HG03025 (cell line): ENCODE measurements around the gene TRAPPC10.

Experiments
- ATAC-seq: cut with Tn5 transposase; IDR thresholded peaks from one replicate; pipeline ENCODE4 v1.9.1; 2021; ENCODE audit warnings: mild to moderate bottlenecking, moderate library complexity; ENCODE audit not compliant: unreplicated experiment, low FRiP score

TRAPPC10 gene

DNA sequence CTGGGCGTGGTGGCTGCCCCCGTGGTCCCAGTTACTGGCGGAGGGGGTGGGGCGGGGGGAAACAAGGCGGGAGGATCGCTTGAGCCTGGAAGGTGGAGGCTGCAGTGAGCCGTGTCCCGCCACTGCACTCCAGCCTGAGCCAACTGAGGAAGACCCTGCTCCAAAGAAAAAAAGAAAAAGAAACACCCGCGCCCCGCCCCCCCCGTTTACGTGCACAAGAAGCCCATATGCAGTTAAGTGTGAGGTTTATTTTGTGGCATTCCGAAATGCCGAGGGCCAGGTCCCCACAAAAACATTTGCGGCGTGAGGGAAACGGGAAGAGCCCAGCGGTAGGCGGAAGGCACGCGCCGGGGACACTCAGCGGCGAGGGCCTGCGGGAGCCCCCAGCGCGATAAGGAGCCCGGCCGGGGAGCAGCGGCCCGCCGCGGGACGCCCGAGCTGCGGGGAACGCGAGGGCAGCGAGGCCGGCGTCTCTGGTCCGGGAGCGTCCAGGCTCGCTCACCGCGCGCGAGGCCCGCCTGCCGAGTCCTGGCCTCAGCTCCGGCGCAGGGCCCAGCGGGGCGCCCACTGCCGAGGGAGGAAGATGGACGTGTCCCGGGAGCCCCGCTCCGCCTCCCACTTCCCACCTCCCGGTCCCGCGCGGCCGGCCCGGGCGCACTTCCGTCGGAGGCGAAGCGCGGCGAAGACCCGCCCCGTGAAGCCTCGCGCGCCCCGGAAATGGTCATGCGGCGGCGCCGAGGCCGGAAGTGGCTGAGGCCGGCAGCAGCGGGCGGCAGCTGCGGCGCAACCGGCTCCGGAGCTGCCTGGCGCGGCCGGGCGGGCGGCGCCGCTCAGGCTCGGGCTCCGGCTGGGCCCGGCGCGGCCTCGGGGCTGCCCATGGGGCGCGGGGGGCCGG, at the start of gene TRAPPC10:
Gene TRAPPC10, plus strand, starts transcription at position 731 of the 895 bp plus-strand sequence. CDS start 185 bp downstream, outside the sequence.
- ATAC-seq, result peak; percentile 51

- no peak for ATAC-seq
Observed at GRCh38 chr21:43965911-43966585, 46.1 kb upstream of the TRAPPC10 start.

GRCh38 chr21:43966946-43967512, 45.1 kb upstream of the TRAPPC10 start:
- ATAC-seq, result no peak

DNA sequence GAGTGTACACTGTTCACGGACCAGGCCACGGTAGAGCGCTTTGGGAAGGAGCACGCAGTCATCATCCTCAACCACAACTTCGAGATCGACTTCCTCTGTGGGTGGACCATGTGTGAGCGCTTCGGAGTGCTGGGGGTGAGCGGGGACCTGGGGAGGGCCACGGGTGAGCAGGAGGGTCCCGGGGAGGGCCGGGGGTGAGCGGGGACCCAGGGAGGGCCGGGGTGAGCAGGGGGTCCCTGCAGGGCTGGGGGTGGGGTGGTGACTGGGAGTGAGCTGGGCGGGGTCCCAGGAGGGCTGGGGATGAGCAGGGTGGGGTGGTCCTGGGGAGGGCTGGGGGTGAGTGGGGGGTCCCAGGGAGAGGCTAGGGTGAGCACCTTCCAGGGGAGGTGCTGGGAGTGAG, 44.1 kb upstream of the TRAPPC10 start:
- no peak for ATAC-seq

- no peak for ATAC-seq
Observed at GRCh38 chr21:43968410-43969114, 43.5 kb upstream of the TRAPPC10 start.

DNA sequence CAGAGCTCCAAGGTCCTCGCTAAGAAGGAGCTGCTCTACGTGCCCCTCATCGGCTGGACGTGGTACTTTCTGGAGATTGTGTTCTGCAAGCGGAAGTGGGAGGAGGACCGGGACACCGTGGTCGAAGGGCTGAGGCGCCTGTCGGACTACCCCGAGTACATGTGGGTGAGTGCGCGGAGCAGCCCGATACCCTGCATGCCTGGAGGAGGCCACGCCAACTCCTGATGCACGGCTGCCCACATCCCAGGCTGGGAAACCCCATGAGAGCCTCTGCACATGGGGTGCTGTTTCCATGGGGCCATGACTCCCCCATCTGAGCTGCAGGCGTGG, 43.0 kb upstream of the TRAPPC10 start:
- no peak for ATAC-seq

GRCh38 chr21:43970551-43970950, 41.6 kb upstream of the TRAPPC10 start:
- ATAC-seq, result no peak

GRCh38 chr21:43971201-43971991, 40.7 kb upstream of the TRAPPC10 start:
- ATAC-seq, result no peak

- no peak for ATAC-seq
Observed at GRCh38 chr21:43971992-43972255, 40.2 kb upstream of the TRAPPC10 start.

DNA sequence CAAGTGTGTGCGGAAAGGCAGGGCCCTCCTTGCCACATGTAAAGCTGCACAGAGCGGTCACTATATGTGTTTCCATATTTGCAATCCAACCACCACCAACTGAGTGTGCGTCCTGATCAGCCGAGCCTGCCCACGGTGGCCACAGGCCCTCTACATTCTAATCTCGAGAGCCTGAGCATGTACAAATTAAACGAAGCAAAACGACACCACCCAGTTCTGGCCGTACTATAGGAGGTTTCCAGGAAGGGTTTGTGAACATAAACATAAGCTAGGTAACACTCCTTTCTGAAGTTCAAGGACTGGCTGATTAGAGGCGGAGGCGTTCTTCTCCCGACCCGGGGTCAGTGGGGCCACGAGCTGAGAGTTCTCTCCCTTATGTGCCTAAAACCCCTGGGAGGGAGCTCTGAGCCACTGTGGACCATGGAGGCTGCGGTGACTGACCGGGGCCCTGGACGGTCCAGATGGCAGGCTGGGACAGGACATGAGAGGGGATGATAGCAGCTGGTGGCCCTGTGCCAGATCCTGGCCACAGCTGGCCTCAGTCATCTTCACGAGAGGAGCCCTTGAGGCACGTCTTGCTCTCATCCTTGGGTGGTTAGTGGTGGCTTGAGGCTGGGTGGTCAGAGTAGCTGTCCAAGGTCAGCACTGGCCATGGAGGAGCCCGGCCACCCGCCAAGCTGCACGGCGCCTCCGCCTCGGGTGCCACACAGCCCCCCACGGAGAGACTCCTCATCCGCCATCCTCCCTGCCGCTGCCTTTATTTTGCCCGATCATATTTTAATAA, 39.1 kb upstream of the TRAPPC10 start:
- no peak for ATAC-seq

- no peak for ATAC-seq
Observed at GRCh38 chr21:43973634-43973955, 38.5 kb upstream of the TRAPPC10 start.

GRCh38 chr21:43974791-43975468, 37.2 kb upstream of the TRAPPC10 start:
- ATAC-seq, result no peak

DNA sequence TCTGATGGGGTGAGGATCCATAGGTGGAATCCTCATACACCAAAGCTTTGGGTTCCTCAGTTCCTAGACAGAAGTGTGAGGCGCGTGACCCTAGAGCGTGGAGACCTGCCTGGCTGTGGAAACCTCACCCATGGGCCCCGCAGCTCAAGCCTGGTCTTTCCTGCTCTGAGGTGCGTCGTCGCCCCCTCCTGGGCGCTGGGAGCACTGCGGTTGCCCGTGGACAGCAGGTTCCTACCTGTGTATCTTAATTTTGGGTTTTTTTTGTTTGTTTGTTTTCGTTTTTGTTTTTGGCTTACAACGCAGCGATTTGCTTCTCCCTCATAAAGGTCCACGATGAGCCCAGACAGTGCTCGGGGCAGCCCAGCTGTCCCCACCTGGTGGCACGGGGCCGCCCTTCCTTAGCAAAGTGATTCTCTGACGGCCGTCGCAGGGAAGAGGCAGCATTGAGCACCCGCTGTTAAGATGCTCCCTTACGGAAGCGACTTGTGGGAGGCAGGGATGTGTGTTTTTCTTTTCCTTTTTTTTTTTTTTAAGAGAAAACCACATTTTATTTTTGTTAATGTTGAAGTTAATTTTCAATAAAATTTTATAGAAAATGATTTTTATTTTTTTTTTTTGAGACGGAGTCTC, 36.5 kb upstream of the TRAPPC10 start:
- ATAC-seq, result no peak

GRCh38 chr21:43976661-43977060, 35.4 kb upstream of the TRAPPC10 start:
- no peak for ATAC-seq

DNA sequence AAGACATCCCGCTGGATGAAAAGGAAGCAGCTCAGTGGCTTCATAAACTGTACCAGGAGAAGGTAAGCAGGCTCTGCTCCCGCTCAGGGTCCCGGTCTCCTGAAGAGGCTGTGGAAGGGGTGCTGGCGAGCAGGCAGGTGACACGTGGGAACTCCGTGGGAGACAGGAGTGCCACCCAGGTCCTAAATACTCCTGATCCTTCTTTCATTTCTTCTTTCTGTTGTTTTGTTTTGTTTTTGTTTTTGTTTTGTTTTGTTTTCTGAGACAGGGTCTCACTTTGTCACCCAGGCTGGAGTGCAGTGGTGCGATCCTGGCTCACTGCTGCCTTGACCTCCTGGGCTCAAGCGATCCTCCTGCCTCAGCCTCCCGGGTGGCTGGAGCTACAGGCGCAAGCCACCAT, 34.0 kb upstream of the TRAPPC10 start:
- no peak for ATAC-seq

DNA sequence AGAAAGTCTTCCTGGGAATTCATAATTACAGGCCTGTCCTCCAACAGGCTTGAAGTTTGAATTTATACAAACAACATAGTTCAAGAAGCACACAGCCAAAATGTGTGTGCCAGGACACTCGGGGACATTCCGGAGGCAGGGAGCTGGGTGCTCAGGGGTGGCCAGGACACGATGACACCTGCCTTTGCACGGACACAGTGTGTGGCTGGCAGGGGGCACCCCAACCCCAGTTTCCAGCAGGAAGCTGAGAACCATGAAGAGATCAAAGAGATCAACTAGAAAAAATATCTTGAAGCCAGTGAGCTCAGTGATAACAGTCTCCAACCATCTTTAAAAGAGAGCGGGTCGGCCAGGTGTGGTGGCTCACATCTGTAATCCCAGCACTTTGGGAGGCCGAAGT, 32.5 kb upstream of the TRAPPC10 start:
- no peak for ATAC-seq

- no peak for ATAC-seq
Observed at GRCh38 chr21:43981151-43981870, 30.8 kb upstream of the TRAPPC10 start.

- no peak for ATAC-seq
Observed at GRCh38 chr21:43981871-43982210, 30.3 kb upstream of the TRAPPC10 start.
